ENCODE results near the gene SKA2. TPM values are rescaled to one million over a fixed set of nuclear protein-coding genes. Genes with fewer than 3 reads are reported as not detected.
A peak's percentile ranks its signal among the peaks of the same experiment; 100 is the strongest.

Gene SKA2
- total RNA-seq, 2 experiments from 2014 or later = 83.5 to 83.9 TPM

- no peak for DNase-seq
- H3K27ac Mint-ChIP-seq = no peak overlapping the region
- no peak overlapping the region for H3K4me3 Mint-ChIP-seq
- POLR2A ChIA-PET = no interaction called here
- H3K4me1 Mint-ChIP-seq (ENCODE audit: low read depth) = peaks cover 23% of the 10 kb centered on the region
- peaks cover 17% of the 10 kb centered on the region for H3K36me3 Mint-ChIP-seq
- intact Hi-C loops (cut with micrococcal nuclease) = no loop called here
- CTCF ChIA-PET = no interaction called here
- H3K27me3 Mint-ChIP-seq = no peaks in the 10 kb centered on the region
- no peaks in the 10 kb centered on the region for H3K9me3 Mint-ChIP-seq
Observed at GRCh38 chr17:59111539-59111938, 43.4 kb downstream of the SKA2 start.

GRCh38 chr17:59110973-59111372 lies 44.0 kb downstream of the SKA2 start:
- POLR2A ChIA-PET = no interaction called here
- CTCF ChIA-PET = interaction anchor here (0.6 kb wide), 1 partner anchor 29 kb away, joined by 3 read pairs; no protein-coding TSS in a partner anchor
- Mint-ChIP-seq H3K27ac (no peak overlapping the region), H3K9me3 (no peaks in the 10 kb centered on the region), H3K27me3 (no peaks in the 10 kb centered on the region), H3K36me3 (peaks cover 14% of the 10 kb centered on the region), H3K4me3 (no peak overlapping the region), H3K4me1 (ENCODE audit: low read depth) (peaks cover 23% of the 10 kb centered on the region)
- no peak for DNase-seq
- intact Hi-C loops (cut with micrococcal nuclease) = no loop called here

- CTCF ChIA-PET = no interaction called here
- H3K36me3 Mint-ChIP-seq = peaks cover 12% of the 10 kb centered on the region
- POLR2A ChIA-PET = no interaction called here
- no peak for DNase-seq
- peak overlapping the region; percentile 43 for H3K4me3 Mint-ChIP-seq
- peaks cover 38% of the 10 kb centered on the region for H3K4me1 Mint-ChIP-seq (ENCODE audit: low read depth)
- intact Hi-C loops (cut with micrococcal nuclease) = loop anchor here (5.0 to 10.0 kb wide), 3 partner anchors 114 to 1024 kb away; partner anchors contain the start of genes DYNLL2 and GDPD1
- H3K27ac Mint-ChIP-seq = no peak overlapping the region
- no peaks in the 10 kb centered on the region for H3K9me3 Mint-ChIP-seq
- no peaks in the 10 kb centered on the region for H3K27me3 Mint-ChIP-seq
Observed at GRCh38 chr17:59108400-59109102, 46.4 kb downstream of the SKA2 start.

GRCh38 chr17:59107306-59107670 lies 47.7 kb downstream of the SKA2 start:
- H3K27me3 Mint-ChIP-seq = no peaks in the 10 kb centered on the region
- H3K36me3 Mint-ChIP-seq = peaks cover 14% of the 10 kb centered on the region
- POLR2A ChIA-PET = interaction anchor here (1.1 to 2.1 kb wide), 7 partner anchors 9 to 589 kb away, joined by 3 to 39 read pairs (median 6); partner anchors contain the start of genes CLTC, PRR11, SKA2 and SMG8

GRCh38 chr17:59106463-59107305 lies 48.3 kb downstream of the SKA2 start, which contains the start of gene TRIM37:
Gene TRIM37 (minus strand): TSS chr17:59106880. CDS start chr17:59106461, 419 bp downstream.
- intact Hi-C loops (cut with micrococcal nuclease) = loop anchor here (1.0 to 10.0 kb wide), 7 partner anchors 49 to 1022 kb away; partner anchors contain the start of genes CLTC, DYNLL2, GDPD1 and PRR11
- H3K27me3 Mint-ChIP-seq = no peaks in the 10 kb centered on the region
- peak within 1 kb of the TSS; percentile 94 for H3K27ac Mint-ChIP-seq
- peaks cover 14% of the 10 kb centered on the region for H3K36me3 Mint-ChIP-seq
- H3K9me3 Mint-ChIP-seq = no peaks in the 10 kb centered on the region
- H3K4me1 Mint-ChIP-seq (ENCODE audit: low read depth) = peaks cover 47% of the 10 kb centered on the region
- DNase-seq = peak; percentile 100
- ChIA-PET CTCF (interaction anchor here (1.2 to 1.9 kb wide), 2 partner anchors 49 to 59 kb away, joined by 4 to 6 read pairs; partner anchors contain the start of genes PRR11 and SKA2), POLR2A (interaction anchor here (1.1 to 2.1 kb wide), 7 partner anchors 10 to 588 kb away, joined by 3 to 39 read pairs (median 6); partner anchors contain the start of genes CLTC, PRR11, SKA2 and SMG8)
- H3K4me3 Mint-ChIP-seq = peak within 1 kb of the TSS; percentile 98

More at GRCh38 chr17:59107306-59107670, 47.7 kb downstream of the SKA2 start:
- intact Hi-C loops (cut with micrococcal nuclease) = loop anchor here (1.0 to 10.0 kb wide), 5 partner anchors 115 to 1022 kb away; partner anchors contain the start of genes CLTC, DYNLL2 and GDPD1
- Mint-ChIP-seq H3K9me3 (no peaks in the 10 kb centered on the region), H3K4me1 (ENCODE audit: low read depth) (peaks cover 43% of the 10 kb centered on the region), H3K27ac (peak overlapping the region; percentile 94), H3K4me3 (peak overlapping the region; percentile 98)
- CTCF ChIA-PET = interaction anchor here (1.2 to 1.9 kb wide), 2 partner anchors 48 to 59 kb away, joined by 4 to 6 read pairs; partner anchors contain the start of genes PRR11 and SKA2
- DNase-seq = no peak

GRCh38 chr17:59105852-59106462 lies 49.0 kb downstream of the SKA2 start:
- DNase-seq = peak; percentile 78
- Mint-ChIP-seq H3K4me3 (peak overlapping the region; percentile 98), H3K9me3 (no peaks in the 10 kb centered on the region), H3K27ac (peak overlapping the region; percentile 94), H3K27me3 (no peaks in the 10 kb centered on the region), H3K36me3 (peaks cover 18% of the 10 kb centered on the region), H3K4me1 (ENCODE audit: low read depth) (peaks cover 49% of the 10 kb centered on the region)
- ChIA-PET CTCF (interaction anchor here (1.2 to 1.9 kb wide), 2 partner anchors 49 to 60 kb away, joined by 4 to 6 read pairs; partner anchors contain the start of genes PRR11 and SKA2), POLR2A (interaction anchor here (1.1 to 2.1 kb wide), 4 partner anchors 11 to 587 kb away, joined by 6 to 39 read pairs (median 6); partner anchors contain the start of genes CLTC, PRR11 and SKA2)
- intact Hi-C loops (cut with micrococcal nuclease) = loop anchor here (1.0 to 10.0 kb wide), 7 partner anchors 49 to 1021 kb away; partner anchors contain the start of genes CLTC, DYNLL2, GDPD1 and PRR11

GRCh38 chr17:59101178-59101577 lies 53.8 kb downstream of the SKA2 start:
- ChIA-PET CTCF (no interaction called here), POLR2A (no interaction called here)
- no peak for DNase-seq
- intact Hi-C loops (cut with micrococcal nuclease) = loop anchor here (10.0 kb wide), 2 partner anchors 766 to 1016 kb away; partner anchors contain the start of gene DYNLL2
- peaks cover 27% of the 10 kb centered on the region for H3K36me3 Mint-ChIP-seq
- H3K27me3 Mint-ChIP-seq = no peaks in the 10 kb centered on the region
- H3K27ac Mint-ChIP-seq = peak overlapping the region; percentile 30
- no peaks in the 10 kb centered on the region for H3K9me3 Mint-ChIP-seq
- H3K4me3 Mint-ChIP-seq = no peak overlapping the region
- H3K4me1 Mint-ChIP-seq (ENCODE audit: low read depth) = peaks cover 47% of the 10 kb centered on the region

- H3K27me3 Mint-ChIP-seq = no peaks in the 10 kb centered on the region
- peaks cover 28% of the 10 kb centered on the region for H3K4me1 Mint-ChIP-seq (ENCODE audit: low read depth)
- no peak for DNase-seq
- intact Hi-C loops (cut with micrococcal nuclease) = no loop called here
- ChIA-PET CTCF (no interaction called here), POLR2A (no interaction called here)
- H3K27ac Mint-ChIP-seq = no peak overlapping the region
- H3K4me3 Mint-ChIP-seq = no peak overlapping the region
- peaks cover 22% of the 10 kb centered on the region for H3K36me3 Mint-ChIP-seq
- no peaks in the 10 kb centered on the region for H3K9me3 Mint-ChIP-seq
Observed at GRCh38 chr17:59097876-59098275, 57.1 kb downstream of the SKA2 start.

- Mint-ChIP-seq H3K27ac (no peak overlapping the region), H3K4me3 (no peak overlapping the region), H3K4me1 (ENCODE audit: low read depth) (peaks cover 13% of the 10 kb centered on the region), H3K27me3 (no peaks in the 10 kb centered on the region), H3K36me3 (peaks cover 13% of the 10 kb centered on the region), H3K9me3 (no peaks in the 10 kb centered on the region)
- ChIA-PET POLR2A (no interaction called here), CTCF (interaction anchor here (0.6 kb wide), 1 partner anchor 688 kb away, joined by 3 read pairs; no protein-coding TSS in a partner anchor)
- DNase-seq = no peak
- intact Hi-C loops (cut with micrococcal nuclease) = no loop called here
Observed at GRCh38 chr17:59094861-59095530, 60.0 kb downstream of the SKA2 start.

GRCh38 chr17:59093702-59094231 lies 61.2 kb downstream of the SKA2 start:
- H3K27ac Mint-ChIP-seq = no peak overlapping the region
- intact Hi-C loops (cut with micrococcal nuclease) = no loop called here
- CTCF ChIA-PET = interaction anchor here (1.1 kb wide), 1 partner anchor 25 kb away, joined by 3 read pairs; no protein-coding TSS in a partner anchor
- no peaks in the 10 kb centered on the region for H3K27me3 Mint-ChIP-seq
- peaks cover 15% of the 10 kb centered on the region for H3K36me3 Mint-ChIP-seq
- POLR2A ChIA-PET = no interaction called here
- no peaks in the 10 kb centered on the region for H3K9me3 Mint-ChIP-seq
- peaks cover 13% of the 10 kb centered on the region for H3K4me1 Mint-ChIP-seq (ENCODE audit: low read depth)
- no peak overlapping the region for H3K4me3 Mint-ChIP-seq
- DNase-seq = no peak

All from activated CD4-positive, alpha-beta memory T cell treated with anti-CD3 and anti-CD28 coated beads for 36 hours (primary cell).